Hepatocyte (in vitro differentiated cells): ENCODE data around the gene SLC25A13. TPM values are rescaled to one million over a fixed set of nuclear protein-coding genes. Genes with fewer than 3 reads are reported as not detected.

ENCODE experiments used
- DNase-seq: peaks from one replicate; pipeline ENCODE4 v3.0.0-alpha.2; 2016; ENCODE audit warnings: low spot score
- H2AFZ ChIP-seq: fragments of 200-600 bp; sonication (generic); 2 replicates; pipeline ENCODE4 v1.6.0; 2016; ENCODE audit warnings: antibody characterized with exemption, mild to moderate bottlenecking
- H3K27ac ChIP-seq: fragments of 200-600 bp; sonication (generic); 2 replicates; pipeline ENCODE4 v1.5.1; 2016; ENCODE audit warnings: mild to moderate bottlenecking
- H3K27me3 ChIP-seq: fragments of 200-600 bp; sonication (generic); 2 replicates; pipeline ENCODE4 v1.6.1; 2016
- H3K36me3 ChIP-seq: fragments of 200-600 bp; sonication (generic); replicated peaks from 2 replicates; pipeline ENCODE4 v1.5.1; 2016; ENCODE audit warnings: low read depth; ENCODE audit not compliant: insufficient read depth
- H3K4me1 ChIP-seq: fragments of 200-600 bp; sonication (generic); 2 replicates; pipeline ENCODE4 v1.5.1; 2016; ENCODE audit warnings: mild to moderate bottlenecking, moderate library complexity; ENCODE audit not compliant: insufficient read depth
- H3K4me2 ChIP-seq: fragments of 200-600 bp; sonication (generic); 2 replicates; pipeline ENCODE4 v1.6.0; 2016
- H3K4me3 ChIP-seq: fragments of 200-600 bp; sonication (generic); 2 replicates; pipeline ENCODE4 v1.5.1; 2016; ENCODE audit warnings: mild to moderate bottlenecking
- H3K79me2 ChIP-seq: fragments of 200-600 bp; sonication (generic); 2 replicates; pipeline ENCODE4 v1.6.0; 2017; ENCODE audit warnings: mild to moderate bottlenecking
- H3K9me2 ChIP-seq: fragments of 200-600 bp; sonication (generic); replicated peaks from 2 replicates; pipeline ENCODE4 v1.6.0; 2017; ENCODE audit warnings: mild to moderate bottlenecking; ENCODE audit not compliant: insufficient read depth
- H3K9me3 ChIP-seq: fragments of 200-600 bp; sonication (generic); 2 replicates; pipeline ENCODE4 v1.5.1; 2016; ENCODE audit warnings: low read depth, mild to moderate bottlenecking
- H4K20me1 ChIP-seq: fragments of 200-600 bp; sonication (generic); 2 replicates; pipeline ENCODE4 v1.6.0; 2016; ENCODE audit warnings: mild to moderate bottlenecking; ENCODE audit not compliant: insufficient read depth, poor library complexity, severe bottlenecking
- CTCF ChIP-seq: fragments of 200-600 bp; sonication (generic); IDR thresholded peaks from 2 replicates; pipeline ENCODE4 v1.5.1; 2016; ENCODE audit warnings: antibody characterized with exemption, mild to moderate bottlenecking; ENCODE audit not compliant: poor library complexity
- EZH2 ChIP-seq: fragments of 200-600 bp; sonication (generic); IDR thresholded peaks from 2 replicates; pipeline ENCODE4 v1.6.1; 2016; ENCODE audit warnings: antibody characterized with exemption, mild to moderate bottlenecking, borderline replicate concordance
- EZH2phosphoT487 ChIP-seq: fragments of 200-600 bp; sonication (generic); IDR thresholded peaks from one replicate; pipeline ENCODE4 v1.6.1; 2018; ENCODE audit warnings: antibody characterized with exemption, mild to moderate bottlenecking, low read depth, moderate library complexity; ENCODE audit not compliant: unreplicated experiment, severe bottlenecking
- WGBS: methylation state at CpG from one replicate; pipeline ENCODE4 v1.1.6; 2016; ENCODE audit warnings: low lambda C conversion rate; ENCODE audit errors: missing lambda C conversion rate; 5-methylcytosine and 5-hydroxymethylcytosine counted together
- polyA plus RNA-seq: library from polyadenylated mRNA; unstranded; fragments of >200 nt; fragmentation: Nextera tagmentation; extraction: Ambion mirVana; gene quantifications from 2 replicates; pipeline ENCODE4 v1.2.1, GENCODE V29; 2016
- total RNA-seq: library from RNA; depleted of rRNA; stranded (reverse); fragments of >200 nt; gene quantifications from 2 replicates; pipeline ENCODE4 v1.2.3, GENCODE V29; 2014

Gene SLC25A13
- total and polyA plus RNA-seq, 2 experiments from 2014 or later, result 37.5 to 55.1 TPM

- Histone ChIP-seq H3K4me2 (no peak overlapping the region), H3K4me1 (no peaks in the 10 kb centered on the region), H4K20me1 (no peaks in the 10 kb centered on the region), H3K36me3 (no peaks in the 10 kb centered on the region), H2AFZ (no peak overlapping the region), H3K4me3 (no peak overlapping the region), H3K79me2 (no peaks in the 10 kb centered on the region), H3K27ac (no peak overlapping the region), H3K9me3 (no peaks in the 10 kb centered on the region), H3K9me2 (no peaks in the 10 kb centered on the region), H3K27me3 (no peaks in the 10 kb centered on the region)
- no peak for TF ChIP-seq EZH2
- no peak for DNase-seq
- WGBS, result 97% methylated on average over 3 of the region's 3 CpGs
Observed at GRCh38 chr7:96151889-96152288, 170.0 kb downstream of the SLC25A13 start.

GRCh38 chr7:96144260-96144526 is 177.7 kb downstream of the SLC25A13 start:
- Histone ChIP-seq H3K4me1 (no peaks in the 10 kb centered on the region), H3K27me3 (no peaks in the 10 kb centered on the region), H3K27ac (no peak overlapping the region), H3K4me2 (no peak overlapping the region), H3K79me2 (no peaks in the 10 kb centered on the region), H4K20me1 (no peaks in the 10 kb centered on the region), H3K4me3 (no peak overlapping the region), H3K36me3 (no peaks in the 10 kb centered on the region), H3K9me3 (no peaks in the 10 kb centered on the region), H3K9me2 (no peaks in the 10 kb centered on the region), H2AFZ (no peak overlapping the region)
- TF ChIP-seq CTCF, result no peak
- TF ChIP-seq EZH2phosphoT487, result no peak
- no peak for TF ChIP-seq EZH2
- 53% methylated on average over 1 of the region's 1 CpG for WGBS
- no peak for DNase-seq

GRCh38 chr7:96143495-96144259 is 178.2 kb downstream of the SLC25A13 start:
- Histone ChIP-seq H3K9me2 (no peaks in the 10 kb centered on the region), H3K4me3 (no peak overlapping the region), H3K27me3 (no peaks in the 10 kb centered on the region), H4K20me1 (no peaks in the 10 kb centered on the region), H3K4me1 (no peaks in the 10 kb centered on the region), H3K4me2 (no peak overlapping the region), H3K79me2 (no peaks in the 10 kb centered on the region), H3K9me3 (no peaks in the 10 kb centered on the region), H3K27ac (no peak overlapping the region), H2AFZ (no peak overlapping the region), H3K36me3 (no peaks in the 10 kb centered on the region)
- WGBS, result 56% methylated on average over 1 of the region's 1 CpG
- no peak for TF ChIP-seq EZH2
- no peak for TF ChIP-seq EZH2phosphoT487
- no peak for TF ChIP-seq CTCF
- no peak for DNase-seq

- Histone ChIP-seq H3K27ac (no peak overlapping the region), H3K4me3 (no peak overlapping the region)
Observed at GRCh38 chr7:96136600-96137239, 185.2 kb downstream of the SLC25A13 start.

More at GRCh38 chr7:96136600-96137239, 185.2 kb downstream of the SLC25A13 start:
- Histone ChIP-seq H3K9me3 (no peaks in the 10 kb centered on the region), H4K20me1 (no peaks in the 10 kb centered on the region), H3K4me2 (no peak overlapping the region), H3K9me2 (no peaks in the 10 kb centered on the region), H3K79me2 (no peaks in the 10 kb centered on the region), H3K4me1 (no peaks in the 10 kb centered on the region), H2AFZ (no peak overlapping the region), H3K27me3 (no peaks in the 10 kb centered on the region), H3K36me3 (no peaks in the 10 kb centered on the region)
- DNase-seq, result no peak
- no peak for TF ChIP-seq EZH2phosphoT487
- TF ChIP-seq CTCF, result no peak
- no peak for TF ChIP-seq EZH2
- WGBS, result 71% methylated on average over 5 of the region's 5 CpGs
